HepG2 (cell line): ENCODE data around the gene SIRT6. TPM values are rescaled to one million over a fixed set of nuclear protein-coding genes. Genes with fewer than 3 reads are reported as not detected.
A peak's percentile ranks its signal among the peaks of the same experiment; 100 is the strongest.

ENCODE experiments used
- ATAC-seq: fragments of 200-7000 bp; cut with Tn5 transposase; 3 replicates; pipeline ENCODE4 v1.9.1; 2020; ENCODE audit warnings: mild to moderate bottlenecking, moderate library complexity
- BruUV-seq: library from RNA; stranded (reverse); fragments of 400-500 nt; replicated peaks from 2 replicates; lab custom pipeline; 2021; lab: Mats Ljungman, UMichigan
- CTCF ChIA-PET: fragments of 300-600 bp; formaldehyde crosslinking; extraction: SDS; loops from one replicate; lab custom pipeline; 2021; ENCODE audit warnings: low total read pairs, inconsistent platforms, low intra/inter-chr PET ratio; lab: Yijun Ruan, JAX
- POLR2A ChIA-PET: fragments of 350-600 bp; sonication (Branson Sonifier 250); formaldehyde crosslinking; loops from one replicate; lab custom pipeline; 2020; ENCODE audit warnings: antibody characterized with exemption, inconsistent platforms; lab: Yijun Ruan, JAX
- DNase-seq: peaks from one replicate; pipeline ENCODE4 v3.0.0-alpha.2; 2015; ENCODE audit warnings: low spot score
- FAIRE-seq: peaks from 3 replicates; lab custom pipeline; 2011; peaks lifted over from hg19 to GRCh38; lab: Jason Lieb, UNC
- H2AFZ ChIP-seq: one replicate; pipeline ENCODE4 v1.6.1; 2011; ENCODE audit warnings: low read length, inconsistent platforms
- H3K27ac ChIP-seq: fragments of 300-600 bp; 3 replicates; pipeline ENCODE4 v1.8.0; 2011; ENCODE audit warnings: mixed run types, mild to moderate bottlenecking, mixed read lengths, low read length, inconsistent platforms; ENCODE audit not compliant: insufficient read depth; ENCODE audit errors: extremely low read length
- H3K27me3 ChIP-seq, 2 experiments: fragments of 200-600 bp in 1 of 2; 2 replicates in 1 of 2; 3 replicates in 1 of 2; pipeline versions ENCODE4 v1.6.0 to v1.8.0; 2011; ENCODE audit warnings: low read length in 2 of 2, mild to moderate bottlenecking in 2 of 2, moderate library complexity in 2 of 2, inconsistent platforms in 1 of 2; ENCODE audit not compliant: insufficient read depth in 2 of 2, control insufficient read depth in 1 of 2
- H3K36me3 ChIP-seq, 2 experiments: fragments of 200-600 bp in 1 of 2; replicated peaks in 1 of 2; 2 replicates in 1 of 2; 3 replicates in 1 of 2; pipeline versions ENCODE4 v1.5.1 to v1.8.0; 2011; ENCODE audit warnings: low read length in 2 of 2, inconsistent platforms in 1 of 2; ENCODE audit not compliant: insufficient read depth in 2 of 2, control insufficient read depth in 1 of 2
- H3K4me1 ChIP-seq: 2 replicates; pipeline ENCODE4 v1.5.1; 2012; ENCODE audit warnings: low read length, inconsistent platforms; ENCODE audit not compliant: insufficient read depth
- H3K4me2 ChIP-seq: 2 replicates; pipeline ENCODE4 v1.6.0; 2011; ENCODE audit warnings: low read depth, low read length, inconsistent platforms
- H3K4me3 ChIP-seq, 3 experiments: fragments of 200-600 bp in 1 of 3; sonication (generic), shearing (Covaris generic) in 1 of 3; replicated peaks in 1 of 3; 2 replicates each; pipeline ENCODE4 v1.5.1; 2011 to 2016; ENCODE audit warnings: low read length in 3 of 3, inconsistent platforms in 2 of 3, low read depth in 2 of 3, mild to moderate bottlenecking in 2 of 3, control low read depth in 1 of 3, mixed read lengths in 1 of 3; ENCODE audit not compliant: insufficient read depth in 1 of 3
- H3K79me2 ChIP-seq: one replicate; pipeline ENCODE4 v1.6.1; 2011; ENCODE audit warnings: low read length, inconsistent platforms; ENCODE audit not compliant: insufficient read depth
- H3K9ac ChIP-seq: 2 replicates; pipeline ENCODE4 v1.6.0; 2011; ENCODE audit warnings: mild to moderate bottlenecking, low read depth, low read length, inconsistent platforms; ENCODE audit not compliant: insufficient read depth
- H3K9me3 ChIP-seq: 2 replicates; pipeline ENCODE4 v1.5.1; 2012; ENCODE audit warnings: mild to moderate bottlenecking, low read length
- H4K20me1 ChIP-seq: 2 replicates; pipeline ENCODE4 v1.6.0; 2011; ENCODE audit warnings: inconsistent platforms, mild to moderate bottlenecking, low read length, moderate library complexity; ENCODE audit not compliant: insufficient read depth
- FOXK2 ChIP-seq: fragments of 450-650 bp; IDR thresholded peaks from 2 replicates; pipeline ENCODE4 v1.6.1; 2016
- GATA4 ChIP-seq: sonication (generic); IDR thresholded peaks from 2 replicates; pipeline ENCODE4 v1.6.1; 2016; ENCODE audit warnings: antibody characterized with exemption, low read depth, borderline replicate concordance
- GPN1 ChIP-seq: sonication (generic); formaldehyde crosslinking; IDR thresholded peaks from 2 replicates; pipeline ENCODE4 v1.5.1; 2020; ENCODE audit warnings: missing genetic modification reagents, borderline replicate concordance
- HHEX ChIP-seq: IDR thresholded peaks from 2 replicates; pipeline ENCODE4 v1.6.1; 2016; ENCODE audit warnings: control low read depth
- HOXA3 ChIP-seq: sonication (generic); formaldehyde crosslinking; IDR thresholded peaks from 2 replicates; pipeline ENCODE4 v1.5.0; 2020; ENCODE audit warnings: missing genetic modification reagents
- KDM4B ChIP-seq: sonication (generic); formaldehyde crosslinking; IDR thresholded peaks from 2 replicates; pipeline ENCODE4 v1.4.0; 2020; ENCODE audit warnings: missing genetic modification reagents
- NCOA5 ChIP-seq: sonication (generic); formaldehyde crosslinking; IDR thresholded peaks from 2 replicates; pipeline ENCODE4 v1.4.0; 2020; ENCODE audit warnings: missing genetic modification reagents
- NFYB ChIP-seq: sonication (generic); formaldehyde crosslinking; IDR thresholded peaks from 2 replicates; pipeline ENCODE4 v1.4.0; 2020; ENCODE audit warnings: missing genetic modification reagents
- PCBP2 ChIP-seq: fragments of 200-400 bp; formaldehyde crosslinking; optimal IDR thresholded peaks from 2 replicates; pipeline ENCODE3; 2018; ENCODE audit warnings: low read length, low read depth; ENCODE audit not compliant: poor library complexity, severe bottlenecking
- SAP130 ChIP-seq: IDR thresholded peaks from 2 replicates; pipeline ENCODE4 v1.6.1; 2016; ENCODE audit warnings: low read depth
- THAP11 ChIP-seq: IDR thresholded peaks from 2 replicates; pipeline ENCODE4 v1.6.1; 2016; ENCODE audit warnings: missing biosample characterization, missing genetic modification reagents
- THYN1 ChIP-seq: sonication (generic); formaldehyde crosslinking; IDR thresholded peaks from 2 replicates; pipeline ENCODE4 v1.8.1; 2023; ENCODE audit warnings: low read depth, mild to moderate bottlenecking, moderate library complexity, missing genetic modification reagents, borderline replicate concordance
- ZFP82 ChIP-seq: sonication (generic); formaldehyde crosslinking; IDR thresholded peaks from 2 replicates; pipeline ENCODE4 v1.5.1; 2020; ENCODE audit warnings: mild to moderate bottlenecking, missing genetic modification reagents, borderline replicate concordance
- ZMYM2 ChIP-seq: sonication (generic); formaldehyde crosslinking; IDR thresholded peaks from 2 replicates; pipeline ENCODE4 v1.8.0; 2022; ENCODE audit warnings: mild to moderate bottlenecking, missing genetic modification reagents
- ZMYM3 ChIP-seq: sonication (generic); formaldehyde crosslinking; IDR thresholded peaks from 2 replicates; pipeline ENCODE4 v1.5.1; 2020; ENCODE audit warnings: mild to moderate bottlenecking, missing genetic modification reagents
- ZNF382 ChIP-seq: sonication (generic); formaldehyde crosslinking; IDR thresholded peaks from 2 replicates; pipeline ENCODE4 v1.5.0; 2020; ENCODE audit warnings: missing genetic modification reagents, mild to moderate bottlenecking, borderline replicate concordance
- ZNF709 ChIP-seq: sonication (generic); formaldehyde crosslinking; IDR thresholded peaks from 2 replicates; pipeline ENCODE4 v1.5.0; 2020; ENCODE audit warnings: mild to moderate bottlenecking, missing genetic modification reagents
- ZNF770 ChIP-seq: sonication (generic); formaldehyde crosslinking; IDR thresholded peaks from 2 replicates; pipeline ENCODE4 v1.5.0; 2020; ENCODE audit warnings: mild to moderate bottlenecking, missing genetic modification reagents
- ZNF773 ChIP-seq: sonication (generic); formaldehyde crosslinking; IDR thresholded peaks from 2 replicates; pipeline ENCODE4 v1.4.0; 2020; ENCODE audit warnings: missing genetic modification reagents, borderline replicate concordance
- ZNF790 ChIP-seq: sonication (generic); formaldehyde crosslinking; IDR thresholded peaks from 2 replicates; pipeline ENCODE4 v1.8.0; 2022; ENCODE audit warnings: missing genetic modification reagents, mild to moderate bottlenecking, borderline replicate concordance
- WGBS: methylation state at CpG from one replicate; pipeline ENCODE4 v1.1.6; 2017; ENCODE audit warnings: low lambda C conversion rate; 5-methylcytosine and 5-hydroxymethylcytosine counted together
- in situ Hi-C: cut with HindIII; loops from 2 replicates; pipeline ENCODE4 v1.10.0; 2017; ENCODE audit warnings: low pct_unique_long_range_greater_than_20kb; ENCODE audit not compliant: extremely low pct_ligation_motif_present
- intact Hi-C: fragments of 100-400 bp; cut with micrococcal nuclease; formaldehyde crosslinking; loops from one replicate; pipeline ENCODE4 v1.10.0; 2022; ENCODE audit not compliant: unreplicated experiment
- polyA plus RNA-seq, 8 experiments: library from polyadenylated mRNA; depleted of rRNA in 3 of 8; stranded (reverse) in 7 of 8; unstranded in 1 of 8; fragments of >200 nt; fragmentation: Illumina TruSeq in 4 of 8; extraction: Trizol in 4 of 8; gene quantifications; 2 replicates each; pipeline versions ENCODE4 v1.2.1 to v1.2.3, GENCODE V29; 2011 to 2016; ENCODE audit warnings: low read depth in 4 of 8, missing spikeins in 1 of 8, mixed read lengths in 1 of 8; ENCODE audit not compliant: insufficient read depth in 1 of 8
- total RNA-seq, 5 experiments: library from RNA; depleted of rRNA; stranded (reverse); fragments of >200 nt; fragmentation: Illumina TruSeq; extraction: Trizol; gene quantifications; 2 replicates each; pipeline ENCODE4 v1.2.3, GENCODE V29; 2016; ENCODE audit warnings: low read depth in 1 of 5
- TF ChIP-seq, protein P1 (sequence below): sonication (generic); formaldehyde crosslinking; IDR thresholded peaks from 2 replicates; pipeline ENCODE4 v1.4.0; 2020; ENCODE audit warnings: missing genetic modification reagents
- TF ChIP-seq, protein P2 (sequence below): sonication (generic); formaldehyde crosslinking; IDR thresholded peaks from 2 replicates; pipeline ENCODE4 v1.5.0; 2020; ENCODE audit warnings: mild to moderate bottlenecking, missing genetic modification reagents, moderate library complexity

SIRT6 gene
- total and polyA plus RNA-seq, 2 of the 13 experiments (the other 11 are each of a cell fraction or from before 2014, with no cell fraction given), result 11.0 to 18.4 TPM

DNA sequence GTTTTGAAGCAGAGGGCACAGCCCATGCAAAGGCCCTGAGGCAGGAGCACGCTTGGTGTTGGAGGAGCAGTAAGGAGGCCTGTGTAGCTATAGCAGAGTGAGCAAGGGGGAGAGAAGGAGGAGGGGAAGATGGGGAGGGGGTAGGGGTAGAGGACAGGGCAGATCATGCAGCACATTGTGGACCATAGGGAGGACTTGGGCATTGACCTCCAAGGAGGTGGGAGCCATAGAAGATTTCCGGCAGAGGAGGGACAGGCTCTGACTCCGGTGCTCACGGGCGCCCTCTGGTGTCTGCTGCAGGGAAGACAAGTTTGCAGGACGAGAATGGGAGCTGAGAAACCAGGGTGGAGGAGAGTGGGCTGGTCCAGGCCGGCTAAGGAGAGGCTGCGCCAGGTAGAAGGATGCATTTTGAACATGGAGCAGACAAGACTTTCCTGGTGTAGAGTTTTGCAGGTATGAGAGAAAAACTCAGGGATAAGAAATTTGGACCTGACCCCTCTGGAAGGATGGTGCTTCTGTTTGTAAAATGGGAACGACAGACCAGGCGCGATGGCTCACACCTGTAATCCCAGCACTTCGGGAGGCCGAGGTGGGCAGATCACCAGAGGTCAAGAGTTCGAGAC lies 42.6 kb downstream of the SIRT6 start:
- no peaks in the 10 kb centered on the region; a peak in 1 of 5 replicates for H3K27me3 ChIP-seq
- ChIA-PET POLR2A (interaction anchor here (1.1 to 2.1 kb wide), 6 partner anchors 9 to 154 kb away, joined by 3 to 13 read pairs (median 4); partner anchors contain the start of genes CREB3L3, EEF2 and ZBTB7A), CTCF (interaction anchor here (1.4 to 2.0 kb wide), 4 partner anchors 28 to 154 kb away, joined by 4 to 15 read pairs (median 6); no protein-coding TSS in a partner anchor)
- H3K27ac ChIP-seq, result no peak overlapping the region
- no TSS peak for BruUV-seq
- H4K20me1 ChIP-seq, result no peaks in the 10 kb centered on the region
- peaks cover 63% of the 10 kb centered on the region for H3K4me1 ChIP-seq
- in situ Hi-C loops, result no loop called here
- H3K79me2 ChIP-seq, result no peaks in the 10 kb centered on the region
- no peaks in the 10 kb centered on the region for H3K36me3 ChIP-seq
- H3K4me2 ChIP-seq, result no peak overlapping the region
- DNase-seq (peak; percentile 58), FAIRE-seq (no peak), ATAC-seq (peak; percentile 74)
- H2AFZ ChIP-seq, result no peak overlapping the region
- no peak overlapping the region for H3K9ac ChIP-seq
- no peaks in the 10 kb centered on the region for H3K9me3 ChIP-seq
- intact Hi-C loops, result loop anchor here (5.0 to 10.0 kb wide), 3 partner anchors 48 to 135 kb away; partner anchors contain the start of gene PIAS4
- WGBS, result 27% methylated on average over 14 of the region's 14 CpGs
- no peak overlapping the region for H3K4me3 ChIP-seq
- 0 out of 2 replicates have a peak, but pooled peaks have one; percentile 51 for TF ChIP-seq ZNF790 (CRISPR knock-in tag)
- TF ChIP-seq ZNF770, result no peak; the same call in 1 of the 2 replicates
- TF ChIP-seq ZMYM2 (CRISPR knock-in tag), result peak; percentile 57; the same call in 1 of the 2 replicates
- no peak for TF ChIP-seq HHEX (CRISPR knock-in tag)
- no peak for TF ChIP-seq ZNF382
- TF ChIP-seq THAP11 (CRISPR knock-in tag), result 0 out of 2 replicates have a peak, but pooled peaks have one; percentile 33
- TF ChIP-seq GPN1 (CRISPR knock-in tag), result no peak
- no peak for TF ChIP-seq NCOA5 (CRISPR knock-in tag)
- peak; percentile 39; the same call in 1 of the 2 replicates for TF ChIP-seq ZNF709 (CRISPR knock-in tag)
- no peak for TF ChIP-seq ZNF773
- no peak for TF ChIP-seq ZFP82 (CRISPR knock-in tag)
- no peak for TF ChIP-seq NFYB (CRISPR knock-in tag)
- TF ChIP-seq ZMYM3 (CRISPR knock-in tag), result peak; percentile 88
- no peak for TF ChIP-seq FOXK2
- no peak for TF ChIP-seq GATA4
- peak; percentile 73 for TF ChIP-seq PCBP2
- 0 out of 2 replicates have a peak, but pooled peaks have one; percentile 21 for TF ChIP-seq KDM4B (CRISPR knock-in tag)
- peak; percentile 39; the same call in 1 of the 2 replicates for TF ChIP-seq HOXA3 (CRISPR knock-in tag)
- TF ChIP-seq, protein P1, sequence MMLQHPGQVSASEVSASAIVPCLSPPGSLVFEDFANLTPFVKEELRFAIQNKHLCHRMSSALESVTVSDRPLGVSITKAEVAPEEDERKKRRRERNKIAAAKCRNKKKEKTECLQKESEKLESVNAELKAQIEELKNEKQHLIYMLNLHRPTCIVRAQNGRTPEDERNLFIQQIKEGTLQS, result no peak
- no peak for TF ChIP-seq THYN1
- TF ChIP-seq, protein P2, sequence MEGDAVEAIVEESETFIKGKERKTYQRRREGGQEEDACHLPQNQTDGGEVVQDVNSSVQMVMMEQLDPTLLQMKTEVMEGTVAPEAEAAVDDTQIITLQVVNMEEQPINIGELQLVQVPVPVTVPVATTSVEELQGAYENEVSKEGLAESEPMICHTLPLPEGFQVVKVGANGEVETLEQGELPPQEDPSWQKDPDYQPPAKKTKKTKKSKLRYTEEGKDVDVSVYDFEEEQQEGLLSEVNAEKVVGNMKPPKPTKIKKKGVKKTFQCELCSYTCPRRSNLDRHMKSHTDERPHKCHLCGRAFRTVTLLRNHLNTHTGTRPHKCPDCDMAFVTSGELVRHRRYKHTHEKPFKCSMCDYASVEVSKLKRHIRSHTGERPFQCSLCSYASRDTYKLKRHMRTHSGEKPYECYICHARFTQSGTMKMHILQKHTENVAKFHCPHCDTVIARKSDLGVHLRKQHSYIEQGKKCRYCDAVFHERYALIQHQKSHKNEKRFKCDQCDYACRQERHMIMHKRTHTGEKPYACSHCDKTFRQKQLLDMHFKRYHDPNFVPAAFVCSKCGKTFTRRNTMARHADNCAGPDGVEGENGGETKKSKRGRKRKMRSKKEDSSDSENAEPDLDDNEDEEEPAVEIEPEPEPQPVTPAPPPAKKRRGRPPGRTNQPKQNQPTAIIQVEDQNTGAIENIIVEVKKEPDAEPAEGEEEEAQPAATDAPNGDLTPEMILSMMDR, result peak; percentile 87
- peak; percentile 37; the same call in 1 of the 2 replicates for TF ChIP-seq SAP130
